Spleen (tissue), 11 donors: Measurements from ENCODE around the gene PAIP2B. TPM values are rescaled to one million over a fixed set of nuclear protein-coding genes. Genes with fewer than 3 reads are reported as not detected.

ENCODE experiments used
- DNase-seq: peaks from one replicate; pipeline ENCODE4 v3.0.0-alpha.2; 2020
- H3K27ac ChIP-seq, 8 donors: fragments of 200-600 bp; sonication (generic) in 7 of 8; 1 replicate in 4 of 8; 2 replicates in 4 of 8; pipeline versions ENCODE4 v1.5.0 to v1.8.0; 2016 to 2021; ENCODE audit warnings: inconsistent platforms in 4 of 8, mild to moderate bottlenecking in 4 of 8, moderate library complexity in 1 of 8
- H3K27me3 ChIP-seq, 7 donors: fragments of 200-600 bp; sonication (generic) in 6 of 7; replicated peaks in 1 of 7; 1 replicate in 4 of 7; 2 replicates in 3 of 7; pipeline versions ENCODE4 v1.5.0 to v1.8.0; 2016 to 2021; ENCODE audit warnings: inconsistent platforms in 3 of 7, mild to moderate bottlenecking in 1 of 7
- H3K36me3 ChIP-seq, 6 donors: fragments of 200-600 bp; sonication (generic) in 5 of 6; 1 replicate in 4 of 6; 2 replicates in 2 of 6; pipeline versions ENCODE4 v1.5.0 to v1.8.0; 2016 to 2021; ENCODE audit warnings: inconsistent platforms in 2 of 6
- H3K4me1 ChIP-seq, 6 donors: fragments of 200-600 bp; sonication (generic) in 5 of 6; 1 replicate in 3 of 6; 2 replicates in 3 of 6; pipeline versions ENCODE4 v1.5.0 to v1.8.0; 2016 to 2021; ENCODE audit warnings: inconsistent platforms in 3 of 6
- H3K4me3 ChIP-seq, 8 donors: fragments of 200-600 bp; sonication (generic) in 7 of 8; 1 replicate in 4 of 8; 2 replicates in 4 of 8; pipeline versions ENCODE4 v1.5.0 to v1.8.0; 2016 to 2021; ENCODE audit warnings: inconsistent platforms in 4 of 8, mild to moderate bottlenecking in 4 of 8, moderate library complexity in 2 of 8
- H3K9me3 ChIP-seq, 8 donors: fragments of 200-600 bp; sonication (generic) in 7 of 8; 1 replicate in 4 of 8; 2 replicates in 4 of 8; pipeline versions ENCODE4 v1.5.0 to v1.8.0; 2016 to 2021; ENCODE audit warnings: inconsistent platforms in 4 of 8
- CTCF ChIP-seq, 11 experiments: fragments of 200-600 bp in 7 of 11; fragments of 450-650 bp in 4 of 11; sonication (generic) in 4 of 11; IDR thresholded peaks in 8 of 11; conservative IDR thresholded peaks in 3 of 11; 1 replicate in 7 of 11; 2 replicates in 4 of 11; pipeline versions ENCODE4 v1.4.0 to v1.8.0; 2016 to 2021; ENCODE audit warnings: antibody characterized with exemption in 11 of 11, inconsistent platforms in 4 of 11, mild to moderate bottlenecking in 1 of 11
- POLR2A ChIP-seq, 3 donors: fragments of 450-650 bp; IDR thresholded peaks; one replicate each; pipeline ENCODE4 v1.5.1; 2017; ENCODE audit warnings: antibody characterized with exemption in 3 of 3, mild to moderate bottlenecking in 1 of 3
- POLR2AphosphoS5 ChIP-seq, 3 donors: sonication (generic); formaldehyde crosslinking; IDR thresholded peaks; one replicate each; pipeline ENCODE4 v1.5.1; 2017; ENCODE audit warnings: antibody characterized with exemption in 3 of 3
- WGBS, 5 donors: extraction: QIAGEN DNeasy Blood & Tissue Kit in 3 of 5; methylation state at CpG; one replicate each; pipeline versions ENCODE4 v1.1.5 to v1.1.7; 2013 to 2018; 5-methylcytosine and 5-hydroxymethylcytosine counted together
- intact Hi-C: fragments of 100-400 bp; cut with DNase I; formaldehyde crosslinking; loops from one replicate; pipeline ENCODE4 v1.15.0; 2023; ENCODE audit warnings: low total_unique reads
- polyA plus RNA-seq, 3 donors: library from polyadenylated mRNA; stranded (reverse); fragments of 200-250 nt; gene quantifications; one replicate each; pipeline ENCODE4 v1.2.1, GENCODE V29; 2013
- small RNA-seq, 4 donors: library from RNA; depleted of rRNA; stranded (forward); fragments of <200 nt; gene quantifications; one replicate each; pipeline ENCODE3, GENCODE V24; 2016
- total RNA-seq, 7 donors: library from RNA; depleted of rRNA in 3 of 7; stranded (reverse); fragments of >200 nt in 3 of 7; fragmentation: NEBNext Ultra II Directional in 4 of 7; extraction: Animal tissue kit (Norgen Biotek cat#: 25700) in 4 of 7; gene quantifications; one replicate each; pipeline versions ENCODE4 v1.1.0 to v1.2.1, GENCODE V29; 2016 to 2021
- donor health status: healthy with polysubstance abuse.
- donor health status: DM: no; HTN: no; CAD: no; lungs with moderate emphysema.
- donor health status: DM: no; HTN: no; CAD: no.
- donor health status: Bipolar disorder and iron deficiency.
- donor health status: healthy.
- donor health status: DM: no; HTN: no; CAD: no.
- donor health status: DM: yes; HTN: yes; CAD: no.

PAIP2B gene
- total and polyA plus RNA-seq, 10 donors, result 0.93 to 6.9 (median 3.5) TPM

GRCh38 chr2:71148506-71149063 is 78.3 kb downstream of the PAIP2B start:
- TF ChIP-seq CTCF (IDR thresholded peaks at IDR 0.05 in 8 of 11, conservative IDR thresholded peaks at IDR 0.05 in 3 of 11), result no peak
- no peak for TF ChIP-seq POLR2A (IDR thresholded peaks at IDR 0.05)
- no peak for TF ChIP-seq POLR2AphosphoS5 (IDR thresholded peaks at IDR 0.05)
- H3K36me3 ChIP-seq, result peaks cover 10 to 83% (median 70%) of the 10 kb centered on the region in 6 donors

GRCh38 chr2:71143782-71144181 is 83.1 kb downstream of the PAIP2B start:
- Histone ChIP-seq H3K27ac (no peak overlapping the region), H3K4me1 (no peaks in the 10 kb centered on the region), H3K4me3 (no peak overlapping the region), H3K9me3 (no peaks in the 10 kb centered on the region), H3K27me3 (no peaks in the 10 kb centered on the region), H3K36me3 (peaks cover 10 to 100% (median 98%) of the 10 kb centered on the region in 6 donors)
- intact Hi-C loops, result no loop called here
- WGBS, 5 donors, result 95 to 99% (median 96%) methylated on average over 3 of the region's 3 CpGs
- TF ChIP-seq POLR2AphosphoS5 (IDR thresholded peaks at IDR 0.05) (no peak), POLR2A (IDR thresholded peaks at IDR 0.05) (no peak), CTCF (IDR thresholded peaks at IDR 0.05 in 8 of 11, conservative IDR thresholded peaks at IDR 0.05 in 3 of 11) (no peak)
- DNase-seq, result no peak

More at GRCh38 chr2:71148506-71149063, 78.3 kb downstream of the PAIP2B start:
- H3K4me3 ChIP-seq, result no peak overlapping the region
- H3K4me1 ChIP-seq, result no peaks in the 10 kb centered on the region
- no peaks in the 10 kb centered on the region for H3K27me3 ChIP-seq
- intact Hi-C loops, result no loop called here
- DNase-seq, result no peak
- no peak overlapping the region for H3K27ac ChIP-seq
- WGBS, 5 donors, result 71 to 100% (median 95%) methylated on average over 2 of the region's 2 CpGs
- no peaks in the 10 kb centered on the region for H3K9me3 ChIP-seq

- no peaks in the 10 kb centered on the region for H3K27me3 ChIP-seq
- DNase-seq, result no peak
- no peak overlapping the region for H3K27ac ChIP-seq
- intact Hi-C loops, result no loop called here
- H3K36me3 ChIP-seq, result peaks cover 3 to 85% (median 74%) of the 10 kb centered on the region in 6 donors
- WGBS, 5 donors, result 74 to 96% (median 93%) methylated on average over 3 of the region's 3 CpGs
- no peak for TF ChIP-seq CTCF (IDR thresholded peaks at IDR 0.05 in 8 of 11, conservative IDR thresholded peaks at IDR 0.05 in 3 of 11)
- TF ChIP-seq POLR2A (IDR thresholded peaks at IDR 0.05), result no peak
- no peak for TF ChIP-seq POLR2AphosphoS5 (IDR thresholded peaks at IDR 0.05)
- H3K4me1 ChIP-seq, result peaks cover 15 to 25% (median 18%) of the 10 kb centered on the region in 6 donors
- no peak overlapping the region for H3K4me3 ChIP-seq
- H3K9me3 ChIP-seq, result no peaks in the 10 kb centered on the region
Measured at GRCh38 chr2:71136174-71136573, 90.7 kb downstream of the PAIP2B start.

GRCh38 chr2:71133603-71134002 is 93.3 kb downstream of the PAIP2B start:
- TF ChIP-seq POLR2A (IDR thresholded peaks at IDR 0.05) (no peak), CTCF (IDR thresholded peaks at IDR 0.05 in 8 of 11, conservative IDR thresholded peaks at IDR 0.05 in 3 of 11) (no peak), POLR2AphosphoS5 (IDR thresholded peaks at IDR 0.05) (no peak)
- H3K36me3 ChIP-seq, result peaks cover 3 to 59% (median 49%) of the 10 kb centered on the region in 6 donors
- peaks cover 19 to 41% (median 31%) of the 10 kb centered on the region in 6 donors for H3K4me1 ChIP-seq
- no peak for DNase-seq
- H3K4me3 ChIP-seq, result no peak overlapping the region
- H3K27ac ChIP-seq, result no peak overlapping the region
- no peaks in the 10 kb centered on the region for H3K9me3 ChIP-seq
- intact Hi-C loops, result no loop called here
- H3K27me3 ChIP-seq, result no peaks in the 10 kb centered on the region

Small RNAs within 50 kb of the gene (small RNA-seq; reads per million reads assigned to genes)
- gene AC007881.1, result 0 reads per million in 4 donors

Other genes with a start within 250 kb of the PAIP2B start
- 1 to 10 TPM in 3 of 7 donors, under 1 TPM in 2, not detected in 2; 0.39 to 1.7 (median 1.3) TPM for gene ANKRD53, start 248.5 kb downstream of the PAIP2B start, total RNA-seq
- gene ANKRD53, start 248.5 kb downstream of the PAIP2B start, polyA plus RNA-seq, result under 1 TPM; 0.22 to 0.72 (median 0.27) TPM
- gene TEX261, start 232.2 kb downstream of the PAIP2B start, total RNA-seq, result 10 to 100 TPM; 28.6 to 55.7 (median 39.8) TPM
- 10 to 100 TPM in 2 of 3 donors, 1 to 10 TPM in 1; 8.7 to 21.7 (median 12.9) TPM for gene TEX261, start 232.2 kb downstream of the PAIP2B start, polyA plus RNA-seq
- 100 to 1,000 TPM; 123 to 306 (median 181) TPM for gene NAGK, start 158.5 kb downstream of the PAIP2B start, total RNA-seq
- 100 to 1,000 TPM; 127 to 321 (median 266) TPM for gene NAGK, start 158.5 kb downstream of the PAIP2B start, polyA plus RNA-seq
- gene MCEE, start 96.9 kb downstream of the PAIP2B start, total RNA-seq, result 10 to 100 TPM; 10.4 to 18.4 (median 14.2) TPM
- 10 to 100 TPM; 15.6 to 21.8 (median 18.0) TPM for gene MCEE, start 96.9 kb downstream of the PAIP2B start, polyA plus RNA-seq
- 10 to 100 TPM; 20.3 to 35.2 (median 27.4) TPM for gene MPHOSPH10, start 96.5 kb downstream of the PAIP2B start, total RNA-seq
- gene MPHOSPH10, start 96.5 kb downstream of the PAIP2B start, polyA plus RNA-seq, result 10 to 100 TPM; 20.8 to 23.6 (median 21.7) TPM
- gene ZNF638, start 104.7 kb upstream of the PAIP2B start, total RNA-seq, result 100 to 1,000 TPM; 128 to 310 (median 174) TPM
- 100 to 1,000 TPM in 2 of 3 donors, 10 to 100 TPM in 1; 80.7 to 145 (median 114) TPM for gene ZNF638, start 104.7 kb upstream of the PAIP2B start, polyA plus RNA-seq
- 100 to 1,000 TPM; 114 to 287 (median 142) TPM for gene DYSF, start 226.5 kb upstream of the PAIP2B start, total RNA-seq
- 10 to 100 TPM in 2 of 3 donors, 1 to 10 TPM in 1; 4.0 to 36.0 (median 13.7) TPM for gene DYSF, start 226.5 kb upstream of the PAIP2B start, polyA plus RNA-seq